H1 (cell line): ENCODE measurements around the gene CCL8. TPM values are rescaled to one million over a fixed set of nuclear protein-coding genes. Genes with fewer than 3 reads are reported as not detected.
A peak's percentile ranks its signal among the peaks of the same experiment; 100 is the strongest.

Experiments used
- CTCF ChIA-PET: fragments of 300-600 bp; sonication (Branson Sonifier 250); formaldehyde crosslinking; loops from one replicate; lab custom pipeline; 2021; ENCODE audit not compliant: partially characterized antibody; lab: Charles Lee
- POLR2A ChIA-PET: fragments of 300-600 bp; sonication (Branson Sonifier 250); formaldehyde crosslinking; loops from one replicate; lab custom pipeline; 2021; ENCODE audit warnings: inconsistent platforms; ENCODE audit not compliant: partially characterized antibody; lab: Charles Lee
- DNase-seq, 2 experiments: peaks; one replicate each; pipeline versions ENCODE4 v3.0.0 to v3.0.0-alpha.2; 2010 to 2022; ENCODE audit warnings: low spot score in 2 of 2, low read depth in 1 of 2, mixed read lengths in 1 of 2
- FAIRE-seq: peaks from 2 replicates; lab custom pipeline; 2011; peaks lifted over from hg19 to GRCh38; lab: Jason Lieb, UNC
- H2AFZ ChIP-seq: 2 replicates; pipeline ENCODE4 v1.8.1; 2012; ENCODE audit warnings: low read length, inconsistent platforms
- H2AK5ac ChIP-seq: 2 replicates; pipeline ENCODE4 v1.6.1; 2013; ENCODE audit warnings: low read depth, low read length
- H2BK120ac ChIP-seq: replicated peaks from 2 replicates; pipeline ENCODE3; 2013; ENCODE audit warnings: low read depth, low read length, inconsistent platforms
- H2BK12ac ChIP-seq: 2 replicates; pipeline ENCODE4 v1.6.1; 2013; ENCODE audit warnings: low read depth, low read length
- H2BK15ac ChIP-seq: 2 replicates; pipeline ENCODE4 v1.6.1; 2013; ENCODE audit warnings: low read length
- H2BK20ac ChIP-seq: 2 replicates; pipeline ENCODE4 v1.6.1; 2013; ENCODE audit warnings: low read length
- H2BK5ac ChIP-seq: 2 replicates; pipeline ENCODE4 v1.6.1; 2013; ENCODE audit warnings: low read depth, low read length
- H3K14ac ChIP-seq: 2 replicates; pipeline ENCODE4 v1.6.1; 2013; ENCODE audit warnings: inconsistent platforms; ENCODE audit not compliant: insufficient read length
- H3K18ac ChIP-seq: 2 replicates; pipeline ENCODE4 v1.6.1; 2013; ENCODE audit warnings: low read length; ENCODE audit errors: extremely low read depth
- H3K23ac ChIP-seq: 2 replicates; pipeline ENCODE4 v1.6.1; 2013; ENCODE audit warnings: inconsistent platforms; ENCODE audit not compliant: insufficient read length
- H3K23me2 ChIP-seq: 2 replicates; pipeline ENCODE4 v1.6.1; 2013; ENCODE audit warnings: low read depth, low read length
- H3K27ac ChIP-seq: 2 replicates; pipeline ENCODE4 v1.6.1; 2011; ENCODE audit warnings: low read depth, low read length, inconsistent platforms
- H3K27me3 ChIP-seq, 4 experiments: replicated peaks in 1 of 4; 1 replicate in 1 of 4; 2 replicates in 3 of 4; pipeline versions ENCODE4 v1.6.1 to v1.8.1; 2011 to 2013; ENCODE audit warnings: low read length in 3 of 4, mild to moderate bottlenecking in 3 of 4, inconsistent platforms in 2 of 4, mixed read lengths in 2 of 4, moderate library complexity in 1 of 4; ENCODE audit not compliant: control insufficient read depth in 3 of 4, insufficient read depth in 3 of 4; ENCODE audit errors: extremely low read depth in 1 of 4
- H3K36me3 ChIP-seq, 4 experiments: 2 replicates each; pipeline versions ENCODE4 v1.6.1 to v1.8.1; 2011 to 2013; ENCODE audit warnings: mild to moderate bottlenecking in 4 of 4, low read length in 3 of 4, moderate library complexity in 2 of 4, control low read depth in 1 of 4, inconsistent platforms in 1 of 4; ENCODE audit not compliant: insufficient read depth in 4 of 4, control insufficient read depth in 2 of 4
- H3K4ac ChIP-seq: replicated peaks from 2 replicates; pipeline ENCODE3; 2013; ENCODE audit warnings: low read length, low read depth, mixed read lengths, inconsistent platforms; ENCODE audit not compliant: insufficient read length
- H3K4me1 ChIP-seq, 4 experiments: replicated peaks in 1 of 4; 1 replicate in 1 of 4; 2 replicates in 3 of 4; pipeline versions ENCODE4 v1.6.1 to v1.8.1; 2011 to 2013; ENCODE audit warnings: low read length in 3 of 4, inconsistent platforms in 2 of 4, mixed read lengths in 1 of 4; ENCODE audit not compliant: insufficient read depth in 4 of 4, control insufficient read depth in 3 of 4
- H3K4me2 ChIP-seq, 2 experiments: 2 replicates each; pipeline versions ENCODE4 v1.6.1 to v1.8.1; 2011 to 2013; ENCODE audit warnings: low read depth in 2 of 2, low read length in 2 of 2, control low read depth in 1 of 2, inconsistent platforms in 1 of 2, mild to moderate bottlenecking in 1 of 2; ENCODE audit not compliant: insufficient read depth in 1 of 2
- H3K4me3 ChIP-seq, 4 experiments: fragments of 200-600, 300-600 bp in 1 of 4; sonication (generic), shearing (Covaris generic), sonication (Bioruptor Twin) in 1 of 4; 2 replicates each; pipeline versions ENCODE4 v1.5.1 to v1.8.1; 2011 to 2016; ENCODE audit warnings: low read length in 4 of 4, low read depth in 3 of 4, control low read depth in 2 of 4, inconsistent platforms in 2 of 4, mild to moderate bottlenecking in 2 of 4, mixed read lengths in 1 of 4, moderate library complexity in 1 of 4; ENCODE audit not compliant: insufficient read depth in 2 of 4; ENCODE audit errors: extremely low read depth in 1 of 4
- H3K56ac ChIP-seq: replicated peaks from 2 replicates; pipeline ENCODE3; 2013; ENCODE audit warnings: low read depth, mild to moderate bottlenecking, mixed read lengths, low read length, inconsistent platforms; ENCODE audit not compliant: insufficient read length
- H3K79me1 ChIP-seq: 2 replicates; pipeline ENCODE4 v1.6.1; 2013; ENCODE audit warnings: low read depth, low read length, control low read depth
- H3K79me2 ChIP-seq, 2 experiments: 2 replicates each; pipeline versions ENCODE4 v1.6.1 to v1.8.1; 2012 to 2013; ENCODE audit warnings: low read length in 2 of 2, mild to moderate bottlenecking in 2 of 2, inconsistent platforms in 1 of 2; ENCODE audit not compliant: insufficient read depth in 2 of 2, control insufficient read depth in 1 of 2
- H3K9ac ChIP-seq, 4 experiments: replicated peaks in 1 of 4; 1 replicate in 1 of 4; 2 replicates in 3 of 4; pipeline versions ENCODE4 v1.6.1 to v1.8.1; 2011 to 2013; ENCODE audit warnings: low read depth in 3 of 4, low read length in 3 of 4, control low read depth in 2 of 4, mild to moderate bottlenecking in 2 of 4, moderate library complexity in 2 of 4, inconsistent platforms in 1 of 4; ENCODE audit errors: extremely low read depth in 1 of 4
- H3K9me3 ChIP-seq, 2 experiments: 2 replicates each; pipeline versions ENCODE4 v1.6.1 to v1.8.1; 2012 to 2013; ENCODE audit warnings: mild to moderate bottlenecking in 2 of 2, moderate library complexity in 2 of 2, control low read depth in 1 of 2, inconsistent platforms in 1 of 2, low read depth in 1 of 2, low read length in 1 of 2, mixed read lengths in 1 of 2; ENCODE audit not compliant: insufficient read depth in 2 of 2
- H4K20me1 ChIP-seq, 2 experiments: replicated peaks in 1 of 2; 2 replicates each; pipeline versions ENCODE3 to v1.8.1; 2011 to 2013; ENCODE audit warnings: inconsistent platforms in 2 of 2, low read length in 2 of 2, mild to moderate bottlenecking in 1 of 2; ENCODE audit not compliant: insufficient read depth in 2 of 2, control insufficient read depth in 1 of 2
- H4K5ac ChIP-seq: 2 replicates; pipeline ENCODE4 v1.6.1; 2013; ENCODE audit warnings: low read length, low read depth, mixed read lengths, inconsistent platforms; ENCODE audit not compliant: insufficient read length
- H4K8ac ChIP-seq: 2 replicates; pipeline ENCODE4 v1.8.0; 2013; ENCODE audit warnings: mild to moderate bottlenecking, moderate library complexity, low read length, inconsistent platforms; ENCODE audit not compliant: insufficient read depth; ENCODE audit errors: extremely low read depth
- H4K91ac ChIP-seq: replicated peaks from 2 replicates; pipeline ENCODE3; 2013; ENCODE audit warnings: low read length, mixed read lengths, inconsistent platforms; ENCODE audit not compliant: insufficient read length
- ASH2L ChIP-seq: fragments of 200-600, 300-600 bp; sonication (generic); IDR thresholded peaks from one replicate; pipeline ENCODE4 v1.7.1; 2017; ENCODE audit warnings: low read length
- FOSL1 ChIP-seq: IDR thresholded peaks from 2 replicates; pipeline ENCODE4 v1.6.1; 2011; ENCODE audit warnings: mild to moderate bottlenecking, low read depth, low read length, moderate library complexity; ENCODE audit not compliant: insufficient read depth
- KDM4A ChIP-seq: IDR thresholded peaks from one replicate; pipeline ENCODE4 v1.7.1; 2012; ENCODE audit warnings: low read depth, mild to moderate bottlenecking, moderate library complexity, low read length, inconsistent platforms; ENCODE audit not compliant: severe bottlenecking
- RAD21 ChIP-seq, 2 experiments: IDR thresholded peaks in 1 of 2; conservative IDR thresholded peaks in 1 of 2; 2 replicates each; pipeline ENCODE4 v1.6.1; 2011; ENCODE audit warnings: low read depth in 2 of 2, low read length in 2 of 2, improper control_type of control experiment in 1 of 2, inconsistent platforms in 1 of 2, mild to moderate bottlenecking in 1 of 2, moderate library complexity in 1 of 2
- SP4 ChIP-seq: IDR thresholded peaks from 2 replicates; pipeline ENCODE4 v1.6.1; 2012; ENCODE audit warnings: low read length, inconsistent platforms
- WGBS, 2 experiments: shearing (Covaris generic) in 1 of 2; methylation state at CpG; one replicate each; pipeline versions ENCODE4 v1.1.6 to v1.1.7; 2013 to 2015; ENCODE audit warnings: low lambda C conversion rate in 2 of 2, mixed read lengths in 2 of 2, inconsistent platforms in 1 of 2, low coverage in 1 of 2, missing lambda C conversion rate in 1 of 2; ENCODE audit not compliant: insufficient replicate concordance in 2 of 2, insufficient coverage in 1 of 2, insufficient read length in 1 of 2; ENCODE audit errors: extremely low coverage in 1 of 2, missing lambda C conversion rate in 1 of 2; 5-methylcytosine and 5-hydroxymethylcytosine counted together
- polyA plus RNA-seq, 7 experiments: library from polyadenylated mRNA; depleted of rRNA in 3 of 7; stranded (reverse) in 5 of 7; unstranded in 2 of 7; fragments of >200 nt in 5 of 7; fragments of 200-250 nt in 2 of 7; gene quantifications; 1 replicate in 5 of 7; 2 replicates in 1 of 7; 4 replicates in 1 of 7; pipeline versions ENCODE4 v1.2.1 to v1.2.3, GENCODE V29; 2011 to 2013; ENCODE audit warnings: missing spikeins in 2 of 7, mixed read lengths in 2 of 7
- total RNA-seq: library from RNA; stranded (reverse); fragmentation: NEBNext Ultra II Directional; extraction: Animal tissue kit (Norgen Biotek cat#: 25700); gene quantifications from 2 replicates; pipeline ENCODE4 v1.2.1, GENCODE V29; 2021
- TF ChIP-seq, protein P1 (sequence below): IDR thresholded peaks from 2 replicates; pipeline ENCODE4 v1.6.1; 2012; ENCODE audit warnings: inconsistent platforms
- TF ChIP-seq, protein P2 (sequence below), 3 experiments: IDR thresholded peaks; 1 replicate in 2 of 3; 2 replicates in 1 of 3; pipeline versions ENCODE4 v1.5.1 to v1.6.1; 2011; ENCODE audit warnings: low read length in 3 of 3, mild to moderate bottlenecking in 3 of 3, inconsistent platforms in 2 of 3, low read depth in 1 of 3, moderate library complexity in 1 of 3; ENCODE audit not compliant: insufficient read depth in 1 of 3; ENCODE audit errors: control extremely low read depth in 1 of 3

Gene CCL8
- total and polyA plus RNA-seq, 2 of the 8 experiments (the other 6 are each of a cell fraction or from before 2014, with no cell fraction given): not detected

DNA sequence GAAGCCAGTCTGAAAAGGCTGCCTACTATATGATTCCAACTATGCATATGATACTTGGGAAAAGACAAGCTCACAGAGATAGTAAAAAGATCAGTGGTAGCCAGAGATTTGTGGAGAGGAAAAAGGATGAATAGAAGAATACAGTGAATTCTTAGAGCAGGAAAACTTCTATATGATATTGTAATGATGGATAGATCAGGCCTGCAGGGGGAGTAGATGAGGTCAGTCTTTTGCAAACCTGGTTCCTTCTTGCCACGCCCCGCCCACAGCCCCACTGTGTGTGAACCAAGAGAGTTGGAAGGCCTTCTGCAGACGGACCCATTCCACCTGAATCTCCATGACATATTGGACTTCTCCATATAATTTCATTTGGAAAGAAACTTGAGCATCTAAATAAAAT is 761 bp upstream of the CCL8 start:
- no peaks in the 10 kb centered on the region for H3K23me2 ChIP-seq
- ChIA-PET POLR2A (no interaction called here), CTCF (interaction anchor here (0.7 to 9.9 kb wide), 14 partner anchors 9 to 301 kb away, joined by 3 to 87 read pairs (median 5); partner anchors contain the start of gene CCL1)
- DNase-seq (peak in 1 of 2 experiments; percentile 56), FAIRE-seq (peak; percentile 28)
- H2BK12ac ChIP-seq: no peak overlapping the region
- no peak overlapping the region for H2BK15ac ChIP-seq
- H3K9me3 ChIP-seq: no peaks in the 10 kb centered on the region
- WGBS, 2 experiments: 51% methylated on average over 3 of the region's 3 CpGs; no CpG with 5 or more reads in 1 of the 2 experiments
- no peak overlapping the region for H3K4ac ChIP-seq
- H3K18ac ChIP-seq: no peak overlapping the region
- H3K14ac ChIP-seq: no peak overlapping the region
- no peak overlapping the region for H3K23ac ChIP-seq
- no peaks in the 10 kb centered on the region for H3K27me3 ChIP-seq
- H3K56ac ChIP-seq: no peak overlapping the region
- H3K4me1 ChIP-seq: no peaks in the 10 kb centered on the region
- no peak overlapping the region for H2AFZ ChIP-seq
- no peaks in the 10 kb centered on the region for H3K36me3 ChIP-seq
- no peaks in the 10 kb centered on the region for H3K79me1 ChIP-seq
- no peaks in the 10 kb centered on the region for H3K79me2 ChIP-seq
- H3K4me3 ChIP-seq: no peak overlapping the region
- H3K27ac ChIP-seq: no peak overlapping the region
- TF ChIP-seq, protein P1, sequence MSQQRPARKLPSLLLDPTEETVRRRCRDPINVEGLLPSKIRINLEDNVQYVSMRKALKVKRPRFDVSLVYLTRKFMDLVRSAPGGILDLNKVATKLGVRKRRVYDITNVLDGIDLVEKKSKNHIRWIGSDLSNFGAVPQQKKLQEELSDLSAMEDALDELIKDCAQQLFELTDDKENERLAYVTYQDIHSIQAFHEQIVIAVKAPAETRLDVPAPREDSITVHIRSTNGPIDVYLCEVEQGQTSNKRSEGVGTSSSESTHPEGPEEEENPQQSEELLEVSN: no peak
- TF ChIP-seq, protein P2, sequence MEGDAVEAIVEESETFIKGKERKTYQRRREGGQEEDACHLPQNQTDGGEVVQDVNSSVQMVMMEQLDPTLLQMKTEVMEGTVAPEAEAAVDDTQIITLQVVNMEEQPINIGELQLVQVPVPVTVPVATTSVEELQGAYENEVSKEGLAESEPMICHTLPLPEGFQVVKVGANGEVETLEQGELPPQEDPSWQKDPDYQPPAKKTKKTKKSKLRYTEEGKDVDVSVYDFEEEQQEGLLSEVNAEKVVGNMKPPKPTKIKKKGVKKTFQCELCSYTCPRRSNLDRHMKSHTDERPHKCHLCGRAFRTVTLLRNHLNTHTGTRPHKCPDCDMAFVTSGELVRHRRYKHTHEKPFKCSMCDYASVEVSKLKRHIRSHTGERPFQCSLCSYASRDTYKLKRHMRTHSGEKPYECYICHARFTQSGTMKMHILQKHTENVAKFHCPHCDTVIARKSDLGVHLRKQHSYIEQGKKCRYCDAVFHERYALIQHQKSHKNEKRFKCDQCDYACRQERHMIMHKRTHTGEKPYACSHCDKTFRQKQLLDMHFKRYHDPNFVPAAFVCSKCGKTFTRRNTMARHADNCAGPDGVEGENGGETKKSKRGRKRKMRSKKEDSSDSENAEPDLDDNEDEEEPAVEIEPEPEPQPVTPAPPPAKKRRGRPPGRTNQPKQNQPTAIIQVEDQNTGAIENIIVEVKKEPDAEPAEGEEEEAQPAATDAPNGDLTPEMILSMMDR (IDR thresholded peaks at IDR 0.05; ENCODE audit: control extremely low read depth in 1 of 3, insufficient read depth in 1 of 3, low read depth in 1 of 3, low read length in 3 of 3): peak; percentile 7 to 43 (median 39); a peak in 3 of 4 replicates
- TF ChIP-seq FOSL1 (no peak), RAD21 (IDR thresholded peaks at IDR 0.05 in 1 of 2, conservative IDR thresholded peaks at IDR 0.05 in 1 of 2; ENCODE audit: low read depth in 2 of 2, low read length in 2 of 2) (peak; percentile 12 to 30; a peak in 3 of 4 replicates), KDM4A (no peak), ASH2L (no peak), SP4 (no peak)
- H2BK20ac ChIP-seq: no peak overlapping the region
- H4K20me1 ChIP-seq: peaks cover 0 to 2% of the 10 kb centered on the region in 2 experiments
- no peak overlapping the region for H2BK5ac ChIP-seq
- H3K4me2 ChIP-seq: no peak overlapping the region
- H4K8ac ChIP-seq: no peak overlapping the region
- H3K9ac ChIP-seq: no peak overlapping the region
- H4K91ac ChIP-seq: no peak overlapping the region
- no peak overlapping the region for H2BK120ac ChIP-seq
- H2AK5ac ChIP-seq: no peak overlapping the region
- no peak overlapping the region for H4K5ac ChIP-seq
